Stimulated activated CD8-positive, alpha-beta memory T cell treated with anti-CD3 and anti-CD28 coated beads, Interleukin-15, amount 100 ng/mL, for 24 hours (primary cell): ENCODE measurements around the gene COL23A1.

Experiments used
- DNase-seq: peaks from one replicate; pipeline ENCODE4 v3.0.0-alpha.2; 2020; ENCODE audit warnings: low read depth

Gene COL23A1

DNA sequence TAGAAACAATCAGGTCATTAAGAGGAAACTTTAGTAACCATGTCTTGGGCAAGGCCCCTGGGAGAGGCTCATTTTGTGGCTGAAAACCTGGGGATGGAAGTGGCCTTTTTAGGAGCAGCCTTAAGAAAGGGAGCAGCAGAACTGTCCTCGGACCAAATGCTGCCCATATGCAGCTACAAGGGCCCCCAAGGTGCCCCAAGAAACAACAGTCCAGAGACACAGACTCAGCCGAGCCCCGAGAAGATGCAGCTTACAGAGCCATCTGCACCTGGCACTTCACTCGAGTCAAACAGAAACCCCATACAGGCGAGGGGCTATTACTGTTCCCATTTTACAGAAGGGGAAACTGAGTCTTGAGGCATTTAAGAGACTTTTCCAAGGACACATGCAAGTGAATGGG, 58.0 kb downstream of the COL23A1 start:
- no peak for DNase-seq

DNA sequence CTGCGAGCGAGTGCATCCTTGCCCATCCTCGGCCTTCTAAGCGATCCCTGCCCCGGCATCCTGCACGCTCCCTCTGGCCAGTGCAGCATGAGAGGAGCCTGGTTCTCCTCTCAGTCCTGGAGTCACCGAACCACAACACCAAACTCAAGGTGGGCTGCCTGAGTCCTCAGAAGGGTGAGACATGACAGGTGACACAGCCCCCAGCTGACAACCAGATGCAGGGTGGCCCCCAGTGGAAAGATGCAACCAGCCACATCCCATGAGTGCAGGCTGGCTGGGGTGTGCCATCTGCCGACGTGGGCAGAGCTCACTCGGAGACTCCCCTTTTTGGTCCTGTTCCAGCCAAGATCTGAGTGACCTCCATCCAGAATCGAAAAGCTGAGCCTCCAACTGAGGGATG, 58.4 kb downstream of the COL23A1 start:
- no peak for DNase-seq

DNA sequence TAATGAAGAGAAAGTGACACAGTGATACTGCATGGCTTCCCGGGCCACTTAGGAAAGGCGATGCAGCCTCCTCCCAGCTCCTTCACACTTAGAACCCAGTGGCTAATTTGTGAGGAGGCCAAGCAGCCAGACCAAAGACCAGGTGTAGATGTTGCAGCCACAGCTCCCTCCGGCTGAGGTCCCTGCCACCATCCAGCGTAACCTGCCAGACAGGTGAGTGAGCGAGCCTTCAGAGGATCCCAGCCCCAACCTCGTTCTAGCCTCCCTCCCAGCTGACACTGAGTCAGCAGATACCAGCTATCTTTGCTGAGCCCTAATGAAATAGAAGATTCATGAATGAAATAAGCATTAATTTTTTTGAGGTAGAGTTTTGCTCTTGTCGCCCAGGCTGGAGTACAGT, 59.7 kb downstream of the COL23A1 start:
- DNase-seq, result no peak

DNA sequence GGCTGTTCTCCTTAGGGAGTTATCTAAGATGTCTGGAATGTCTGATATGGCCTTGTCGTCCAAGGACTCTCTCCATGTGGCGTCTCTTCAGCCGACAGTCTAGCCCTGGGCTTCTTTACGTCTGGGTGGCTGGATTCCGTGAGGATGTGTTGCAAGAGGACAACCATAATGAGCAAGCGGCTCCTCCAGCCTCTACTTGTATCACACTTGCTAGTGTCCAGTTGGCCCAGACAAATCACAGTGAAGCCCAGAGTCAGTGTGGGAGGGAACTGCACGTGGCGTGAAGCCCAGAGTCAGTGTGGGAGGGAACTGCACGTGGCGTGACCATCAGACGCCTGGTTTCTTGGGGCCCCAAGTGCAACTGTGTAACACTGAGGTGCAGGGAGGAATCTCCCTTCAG, 61.1 kb downstream of the COL23A1 start:
- DNase-seq, result no peak

DNA sequence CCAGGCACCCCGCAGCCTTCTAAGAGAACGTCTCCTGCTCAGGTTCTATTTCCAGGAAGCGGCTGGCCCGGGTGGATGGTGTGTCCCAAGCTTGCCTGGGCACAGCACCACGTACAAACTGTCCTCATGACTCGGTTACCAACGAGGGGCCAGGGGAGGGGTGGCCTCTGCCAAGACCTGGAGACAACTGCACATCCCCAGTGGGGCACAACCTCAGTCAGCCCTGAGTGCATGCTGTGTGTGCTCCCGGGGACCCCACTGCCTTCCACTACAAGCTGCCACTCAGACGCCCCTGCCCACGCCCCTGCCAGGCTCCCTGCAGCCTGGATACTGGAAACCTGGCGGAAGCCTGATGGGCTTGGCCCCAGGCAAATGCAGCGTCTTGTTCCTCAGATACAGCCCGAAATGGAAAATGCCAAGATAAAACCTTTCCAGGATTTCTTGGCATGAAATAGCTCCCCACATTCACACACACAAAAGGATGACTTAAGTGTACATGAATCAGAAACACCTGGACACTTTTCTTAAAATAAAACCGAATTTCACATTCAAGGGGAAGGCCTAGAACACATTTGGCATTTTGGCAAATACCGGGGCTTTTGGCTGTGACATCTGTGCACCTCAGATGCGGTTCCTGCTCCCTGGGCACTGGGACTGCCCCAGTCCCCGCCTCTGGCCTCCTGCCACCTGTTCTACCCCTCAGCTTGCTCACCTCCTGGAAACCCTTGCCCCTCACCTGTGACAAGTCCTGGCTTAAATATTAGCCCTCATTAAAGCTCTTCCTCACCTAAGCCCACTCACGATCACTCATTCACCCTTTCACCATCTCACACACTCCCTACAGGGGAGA, 62.5 kb downstream of the COL23A1 start:
- DNase-seq, result no peak

DNA sequence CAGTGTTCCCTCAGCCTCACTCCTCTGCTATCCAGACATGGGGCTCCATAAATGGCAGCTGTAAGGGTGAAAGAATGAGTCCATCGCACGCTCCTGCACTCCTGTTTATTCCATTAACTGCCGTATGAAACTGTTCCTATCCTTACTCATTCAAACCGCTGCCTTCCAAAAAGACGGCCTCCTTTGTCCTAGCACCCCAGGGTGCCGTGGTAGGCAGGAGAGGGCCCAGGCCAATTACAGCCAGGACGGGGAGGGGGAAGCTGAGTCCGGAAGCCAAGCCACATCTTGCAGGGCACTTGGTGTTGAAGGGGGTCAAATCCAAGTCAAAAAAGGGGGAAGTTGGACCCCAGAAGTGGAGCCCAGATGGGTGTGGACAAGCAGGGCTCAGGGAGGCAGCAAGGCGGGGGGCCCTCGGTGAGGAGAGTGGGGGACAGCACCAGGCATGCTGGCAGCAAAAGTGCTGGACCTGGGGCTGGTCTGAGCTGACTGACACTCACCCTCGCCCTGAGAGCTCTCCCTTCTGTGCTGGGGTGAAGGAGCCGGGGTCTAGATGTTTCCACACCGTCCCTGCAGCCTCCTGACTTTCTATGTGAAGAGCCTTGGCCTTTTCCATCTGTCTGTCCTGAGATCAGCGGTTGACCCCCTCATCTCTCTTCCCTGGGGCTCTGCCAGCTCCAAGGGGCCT, 63.3 kb downstream of the COL23A1 start:
- DNase-seq, result no peak

DNA sequence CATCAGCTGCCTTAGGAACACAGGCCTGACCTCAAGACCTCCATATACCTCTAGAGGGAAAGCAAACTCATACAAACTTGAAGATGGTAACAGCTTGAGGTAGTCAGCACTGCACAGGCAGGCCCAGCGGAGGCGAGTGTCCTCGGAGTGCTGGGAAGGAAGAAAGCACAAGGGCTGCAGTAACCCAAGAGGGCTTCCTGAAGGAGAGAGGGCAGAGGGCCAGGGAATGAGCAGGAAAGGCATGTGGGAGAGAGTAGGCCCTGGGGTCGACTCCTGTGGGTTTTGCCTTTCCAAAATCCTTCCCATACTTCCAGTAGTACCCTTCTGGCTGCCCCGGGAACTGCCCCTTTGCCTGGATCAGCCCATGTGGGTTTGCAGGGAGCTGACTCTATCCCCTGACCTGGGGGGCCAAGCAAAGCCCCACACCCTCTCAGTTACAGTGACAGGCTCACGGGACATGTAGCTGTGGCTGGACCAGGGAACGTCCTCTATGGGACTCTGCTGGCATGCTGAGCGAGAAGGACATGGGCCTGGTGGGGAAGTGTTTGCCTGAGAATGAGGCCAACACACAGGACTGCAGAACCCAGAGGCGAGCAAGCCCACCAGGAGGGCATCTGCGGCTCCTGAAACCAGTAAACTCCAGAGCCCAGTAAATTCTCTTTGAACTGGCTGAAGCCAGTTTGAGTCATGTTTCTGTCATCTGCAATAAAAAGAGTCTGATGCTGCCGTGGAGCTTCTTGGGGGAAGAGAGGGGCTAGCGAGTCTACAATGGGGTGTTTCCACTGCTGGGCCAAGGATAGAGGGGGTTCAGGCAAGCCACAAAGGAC, 64.1 kb downstream of the COL23A1 start:
- no peak for DNase-seq

DNA sequence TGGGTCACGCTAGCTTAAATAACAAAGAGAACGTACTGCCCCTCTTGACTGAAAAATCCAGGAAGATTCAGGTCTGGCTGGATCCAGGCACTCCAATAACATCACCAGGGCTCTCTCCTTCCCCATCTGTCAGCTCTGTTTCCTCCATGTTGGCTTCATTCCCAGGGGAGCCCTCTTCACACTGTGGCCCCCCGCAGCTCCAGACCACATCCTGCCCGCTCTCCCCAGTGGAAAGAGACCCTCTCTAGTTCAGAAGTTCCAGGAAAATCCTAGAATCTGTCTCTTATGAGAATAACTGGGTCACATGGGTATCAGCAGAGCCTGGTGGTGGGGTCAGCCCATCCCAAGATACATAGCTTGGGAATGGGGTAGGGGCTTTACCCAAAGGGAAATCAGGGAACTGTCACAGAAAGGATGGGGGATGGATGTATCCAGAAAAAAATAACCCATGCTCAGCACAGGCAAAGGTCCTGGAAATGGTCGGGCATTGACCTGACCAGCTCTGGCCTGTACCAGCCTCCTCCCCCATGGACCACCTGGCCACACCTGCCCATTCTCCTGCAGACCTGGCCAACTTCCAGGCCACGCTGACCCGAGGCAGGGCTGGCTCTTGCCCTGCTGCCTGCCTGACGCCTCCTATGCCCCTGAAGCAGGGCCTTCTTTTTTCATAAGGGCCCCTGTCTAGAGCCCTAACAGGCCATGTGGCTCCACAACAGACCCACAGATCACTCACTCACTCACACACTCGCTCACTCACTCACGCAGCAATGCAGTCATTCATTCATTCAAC, 65.9 kb downstream of the COL23A1 start:
- no peak for DNase-seq

DNA sequence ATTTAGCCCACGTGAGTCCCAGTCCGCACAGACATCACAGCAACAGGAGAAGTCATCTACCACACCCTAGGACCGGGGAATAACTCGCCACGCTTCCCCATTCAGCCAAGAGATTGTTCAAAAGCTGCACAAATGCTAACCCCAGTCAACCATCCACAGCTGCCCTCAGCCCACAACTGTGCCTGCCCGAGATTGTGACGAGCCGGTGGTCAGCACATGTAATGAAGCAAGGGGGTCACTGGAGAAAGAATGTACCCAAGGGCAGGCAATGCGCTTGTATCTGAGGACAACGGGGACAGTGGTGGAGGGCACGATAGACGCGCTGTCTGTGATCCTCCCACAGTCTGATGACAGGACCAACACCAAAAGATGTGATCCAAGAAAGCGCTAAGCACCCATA, 67.8 kb downstream of the COL23A1 start:
- DNase-seq, result no peak

DNA sequence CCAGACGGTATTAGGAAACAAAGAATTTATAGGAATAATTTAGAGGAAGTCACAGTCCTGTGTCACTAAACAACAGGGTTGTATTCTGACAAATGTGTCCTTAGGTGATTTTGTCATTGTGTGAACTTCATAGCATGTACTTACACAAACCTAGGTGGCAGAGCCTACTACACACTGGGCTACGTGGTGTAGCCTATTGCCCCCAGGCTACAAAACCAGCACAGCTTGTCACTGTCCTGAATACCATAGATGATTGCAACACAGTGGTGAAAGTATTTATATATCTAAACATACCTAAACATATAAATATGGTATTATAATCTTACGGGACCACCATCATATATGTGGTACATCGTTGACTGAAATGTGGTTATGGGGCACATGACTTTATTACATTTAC, 69.3 kb downstream of the COL23A1 start:
- DNase-seq, result no peak

DNA sequence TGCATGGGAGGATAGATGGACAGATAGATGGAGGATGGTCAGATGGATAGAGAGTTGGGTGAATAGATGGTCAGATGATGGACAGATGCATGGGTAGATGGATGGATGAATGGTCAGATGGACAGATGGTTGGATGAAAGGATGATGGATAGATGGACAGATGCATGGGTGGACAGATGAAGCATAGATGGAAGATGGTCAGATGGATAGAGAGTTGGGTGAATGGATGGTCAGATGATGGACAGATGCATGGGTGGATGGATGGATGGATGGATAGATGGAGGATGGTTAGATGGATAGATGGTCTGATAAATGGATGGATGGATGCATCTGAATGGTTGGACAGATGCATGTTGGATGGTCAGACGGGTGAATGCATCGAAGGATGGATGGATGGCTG, 70.4 kb downstream of the COL23A1 start:
- no peak for DNase-seq

DNA sequence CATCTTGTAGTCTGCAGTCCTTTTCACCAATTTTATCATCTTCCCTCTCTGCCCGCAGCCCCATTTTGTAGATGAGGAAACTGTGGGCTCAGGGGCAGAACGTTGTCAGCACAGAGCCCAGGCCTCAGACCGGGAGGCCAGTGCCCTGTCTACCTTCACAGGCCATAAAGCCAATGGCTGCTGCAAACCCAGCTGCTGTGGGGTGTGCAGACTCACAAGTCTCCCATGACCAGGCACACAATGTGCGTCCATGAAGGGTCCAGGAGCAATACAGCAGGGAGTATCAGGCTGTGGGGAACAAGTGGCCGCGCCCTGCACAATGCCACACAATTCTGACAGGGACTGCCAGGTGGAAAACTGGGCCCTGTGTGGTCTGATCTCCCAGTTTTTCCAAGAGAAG, 71.0 kb downstream of the COL23A1 start:
- no peak for DNase-seq

DNA sequence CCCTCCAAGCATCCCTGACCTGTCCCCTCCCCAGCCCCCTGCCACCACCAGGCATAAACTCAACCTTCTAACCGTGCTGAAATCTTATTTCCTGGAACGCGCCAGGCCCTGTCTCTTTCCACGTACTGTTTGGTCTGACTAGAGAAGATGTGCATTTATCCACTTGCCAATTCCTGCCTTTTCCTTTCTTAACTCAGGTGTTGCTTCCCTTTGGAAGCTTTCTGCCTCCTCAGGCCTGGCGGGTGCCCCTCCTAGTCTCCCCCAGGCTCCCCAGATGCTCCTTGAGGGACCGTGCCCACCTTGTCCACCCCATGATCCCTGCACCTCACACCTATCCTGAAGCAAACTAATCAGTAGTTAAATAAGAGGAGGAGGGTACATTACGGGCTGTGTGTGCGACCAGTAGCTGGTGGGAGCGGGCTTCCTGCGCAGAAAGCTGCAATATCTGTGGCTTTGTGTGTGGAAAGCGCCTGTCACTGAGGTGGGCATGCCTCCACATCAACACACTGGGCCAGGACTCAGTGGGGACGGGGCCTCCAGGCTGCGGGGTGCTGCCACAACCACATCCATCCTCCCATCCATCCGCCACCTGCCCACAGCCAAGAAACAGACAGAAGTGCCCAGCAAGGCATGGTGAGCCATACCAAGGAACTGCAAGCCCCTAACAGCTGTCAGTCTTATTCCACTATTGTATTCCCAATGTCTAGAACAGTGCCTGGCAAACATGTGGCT, 73.5 kb downstream of the COL23A1 start:
- DNase-seq, result no peak

DNA sequence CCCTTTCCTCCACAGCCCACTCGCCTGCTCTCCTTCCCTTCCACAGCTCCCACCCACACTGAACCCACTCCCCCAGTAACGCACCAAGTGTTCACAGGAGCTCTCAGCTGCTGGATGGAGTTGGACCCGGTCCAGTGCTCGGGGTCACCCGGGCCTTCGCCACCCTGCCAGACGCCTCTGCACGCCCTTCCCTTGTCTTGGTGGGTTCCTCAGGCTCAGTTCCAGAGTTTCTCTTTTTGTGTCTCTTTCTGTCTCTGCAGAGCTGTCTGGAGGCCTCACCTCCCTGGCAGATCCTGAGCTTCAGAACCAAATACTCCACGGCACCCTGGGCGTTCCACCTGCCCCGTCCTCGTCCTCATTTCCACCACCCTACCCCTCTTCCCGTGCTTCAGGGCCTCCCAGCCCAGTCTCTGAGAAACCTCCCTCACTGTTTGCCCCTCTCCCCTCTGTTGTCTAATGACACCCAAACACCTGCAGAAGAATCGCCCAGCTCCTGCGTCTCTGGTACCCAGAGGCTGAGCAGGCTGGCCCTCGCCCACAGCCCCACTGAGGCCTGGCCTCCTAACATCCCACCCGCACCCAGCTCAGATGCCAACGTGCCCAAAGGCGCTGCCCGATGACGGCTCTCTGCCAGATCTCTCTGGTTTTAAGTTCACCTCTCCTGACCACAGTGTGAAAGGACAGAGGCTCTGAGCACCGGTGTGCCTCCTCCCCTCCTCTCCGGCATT, 74.3 kb downstream of the COL23A1 start:
- no peak for DNase-seq

DNA sequence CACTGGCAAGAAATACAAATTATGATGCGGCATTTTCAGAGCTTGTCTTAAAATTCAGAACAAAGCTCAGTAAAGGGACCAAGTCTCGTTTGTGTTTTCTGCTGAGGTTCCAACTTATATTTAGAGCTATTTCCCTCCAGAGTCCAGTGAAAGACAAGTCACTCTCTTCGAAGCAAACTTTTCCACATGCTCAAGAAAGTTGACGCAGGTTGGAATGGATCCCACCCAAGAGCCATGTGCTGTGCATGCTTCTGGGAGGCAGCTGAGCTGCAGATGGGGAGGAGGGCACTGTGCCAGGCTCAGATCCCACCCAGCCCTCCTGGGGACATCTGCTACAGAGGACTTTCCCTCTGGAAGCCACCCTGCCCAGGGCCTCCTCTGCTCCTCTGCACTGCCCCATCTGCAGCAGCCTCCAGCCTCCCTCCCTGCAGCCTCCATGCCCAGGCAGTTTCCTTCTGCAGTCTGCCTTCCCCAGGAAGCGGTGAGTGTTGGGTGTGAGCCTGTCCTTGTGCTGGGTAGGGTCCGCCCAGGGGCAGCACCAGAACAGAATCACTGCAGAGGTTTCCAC, 75.3 kb downstream of the COL23A1 start:
- DNase-seq, result no peak

DNA sequence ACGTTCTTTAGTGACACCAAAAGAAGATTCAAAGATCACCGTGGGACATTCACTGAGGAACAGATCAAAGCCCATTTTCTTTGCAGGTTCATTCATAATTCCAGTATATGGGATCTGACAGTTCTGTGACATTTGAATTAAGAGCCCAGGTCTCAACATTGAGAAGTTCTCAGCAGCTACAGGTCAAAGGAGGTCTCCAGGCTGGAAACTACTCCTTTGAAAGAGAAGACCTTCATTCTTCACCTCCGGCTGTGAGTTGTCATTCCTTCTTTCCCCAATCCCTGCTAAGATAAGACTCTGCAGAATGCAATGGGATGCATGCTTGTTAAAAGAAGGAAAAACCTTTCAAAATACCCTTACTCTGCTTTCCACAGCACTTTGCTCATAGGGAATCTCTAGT, 79.0 kb downstream of the COL23A1 start:
- DNase-seq, result no peak

DNA sequence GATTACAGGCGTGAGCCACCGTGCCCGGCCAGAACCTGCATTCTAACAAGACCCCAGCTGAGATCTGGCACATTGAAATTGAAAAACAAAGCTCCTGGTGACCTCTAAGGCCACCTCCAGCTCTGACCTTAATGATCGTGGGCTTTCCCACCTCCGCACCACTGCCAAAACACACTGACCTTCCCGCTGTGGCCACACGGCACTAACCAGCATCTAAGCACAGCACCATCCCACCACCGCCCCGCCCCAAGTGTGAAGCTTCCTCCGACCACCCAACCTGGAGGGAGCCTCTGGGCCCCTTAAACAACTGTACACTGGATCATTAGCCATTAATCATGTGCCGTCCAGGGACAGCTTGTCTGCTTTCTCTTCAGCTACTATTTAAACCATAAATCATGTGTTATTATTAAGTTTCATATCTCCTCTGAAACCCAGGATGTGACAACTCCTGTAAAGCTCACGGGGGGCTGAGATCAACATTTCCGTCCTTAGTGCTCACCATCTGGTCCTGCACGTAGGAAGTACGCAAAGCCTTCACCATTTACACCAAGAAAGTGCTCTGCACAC, 80.6 kb downstream of the COL23A1 start:
- no peak for DNase-seq

DNA sequence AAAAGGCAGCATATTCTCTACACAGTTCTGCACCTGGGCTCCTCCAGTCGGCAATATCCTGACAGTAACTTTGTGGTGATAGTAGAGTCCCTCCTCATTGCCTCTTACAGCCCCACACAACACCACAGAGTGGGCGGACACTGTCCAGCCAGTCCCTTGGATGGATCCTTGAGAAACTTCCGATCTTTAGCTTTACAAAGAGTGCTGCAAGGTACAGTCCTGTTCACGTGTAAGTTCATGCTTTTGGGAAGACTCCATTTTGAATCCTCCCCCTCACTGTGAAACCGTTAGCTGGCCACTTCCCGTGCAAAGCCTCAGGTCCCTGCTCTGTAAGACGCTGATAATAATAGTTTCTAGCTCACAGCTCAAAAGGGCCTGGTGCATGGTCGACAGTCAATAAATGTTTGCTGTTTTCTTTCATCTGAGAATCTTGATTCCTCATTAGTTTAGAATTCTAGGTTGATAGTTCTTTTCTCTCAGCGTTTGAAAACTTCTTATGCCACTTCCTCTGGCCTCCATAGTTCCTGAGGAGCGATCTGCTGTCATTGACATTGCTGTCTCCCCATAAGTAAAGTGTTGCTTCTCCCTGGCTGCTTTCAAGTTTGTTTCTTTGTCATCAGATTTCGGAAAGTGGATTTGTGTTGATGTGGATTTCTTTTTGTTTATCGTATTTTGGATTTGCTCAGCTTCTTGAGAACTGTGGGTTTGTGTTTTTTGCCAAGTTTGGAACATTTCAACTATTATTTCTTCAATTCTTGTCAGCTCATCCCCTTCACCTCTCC, 82.9 kb downstream of the COL23A1 start:
- DNase-seq, result no peak
